OCI-LY7 (cell line): ENCODE measurements around the gene SLC30A1. TPM values are rescaled to one million over a fixed set of nuclear protein-coding genes. Genes with fewer than 3 reads are reported as not detected.
"Not testable (repeated sequence)": the region's sequence is repeated elsewhere in the genome, so short reads cannot be mapped to it uniquely, and the experiment has no call there.

Source experiments
- BruUV-seq: library from RNA; stranded (reverse); fragments of 400-500 nt; replicated peaks from 2 replicates; lab custom pipeline; 2021; lab: Mats Ljungman, UMichigan
- CTCF ChIA-PET: fragments of 300-600 bp; sonication (Branson Sonifier 250); formaldehyde crosslinking; loops from one replicate; lab custom pipeline; 2022; ENCODE audit warnings: antibody characterized with exemption; ENCODE audit not compliant: unreplicated experiment; lab: Charles Lee
- POLR2A ChIA-PET: fragments of 300-600 bp; sonication (Branson Sonifier 250); formaldehyde crosslinking; loops from one replicate; lab custom pipeline; 2022; ENCODE audit warnings: antibody characterized with exemption; lab: Charles Lee
- DNase-seq: peaks from one replicate; pipeline ENCODE4 v3.0.0-alpha.2; 2015; ENCODE audit warnings: low spot score
- H2AFZ ChIP-seq: fragments of 200-600 bp; sonication (generic), shearing (Covaris generic); 2 replicates; pipeline ENCODE4 v1.6.1; 2014; ENCODE audit warnings: mild to moderate bottlenecking, antibody characterized with exemption, low read length, moderate library complexity
- H3K27ac ChIP-seq: fragments of 200-600 bp; sonication (generic); 2 replicates; pipeline ENCODE4 v1.5.1; 2014; ENCODE audit warnings: mixed run types, low read depth, mild to moderate bottlenecking, moderate library complexity, low read length, inconsistent platforms; ENCODE audit not compliant: poor library complexity, severe bottlenecking
- H3K36me3 ChIP-seq: fragments of 200-600 bp; sonication (generic); 2 replicates; pipeline ENCODE4 v1.6.1; 2014; ENCODE audit warnings: mild to moderate bottlenecking, antibody characterized with exemption, low read length, moderate library complexity, mixed read lengths; ENCODE audit not compliant: insufficient read depth
- H3K4me1 ChIP-seq: fragments of 200-600 bp; sonication (generic); 2 replicates; pipeline ENCODE4 v1.5.1; 2014; ENCODE audit warnings: mild to moderate bottlenecking, low read length; ENCODE audit not compliant: insufficient read depth, poor library complexity, severe bottlenecking
- H3K4me2 ChIP-seq: fragments of 200-600 bp; sonication (generic); 2 replicates; pipeline ENCODE4 v1.6.1; 2014; ENCODE audit warnings: mild to moderate bottlenecking, low read length
- H3K4me3 ChIP-seq: fragments of 200-600 bp; sonication (generic); 2 replicates; pipeline ENCODE4 v1.5.1; 2014; ENCODE audit warnings: mild to moderate bottlenecking, low read depth, low read length; ENCODE audit not compliant: poor library complexity, severe bottlenecking
- H3K79me2 ChIP-seq: fragments of 200-600 bp; sonication (generic); 2 replicates; pipeline ENCODE4 v1.6.1; 2016; ENCODE audit warnings: low read depth, mild to moderate bottlenecking, low read length, moderate library complexity, mixed read lengths; ENCODE audit not compliant: insufficient read depth
- H3K9me2 ChIP-seq: fragments of 200-600 bp; sonication (generic); 2 replicates; pipeline ENCODE4 v1.6.1; 2016; ENCODE audit warnings: mild to moderate bottlenecking, low read length, mixed read lengths; ENCODE audit not compliant: insufficient read depth
- H3K9me3 ChIP-seq: fragments of 200-600 bp; sonication (generic); 2 replicates; pipeline ENCODE4 v1.6.1; 2014; ENCODE audit warnings: mild to moderate bottlenecking, mixed run types, low read length, mixed read lengths
- H4K20me1 ChIP-seq: fragments of 200-600 bp; sonication (generic); 2 replicates; pipeline ENCODE4 v1.6.1; 2014; ENCODE audit warnings: mild to moderate bottlenecking, antibody characterized with exemption, low read length, moderate library complexity, mixed read lengths; ENCODE audit not compliant: insufficient read depth
- CTCF ChIP-seq: fragments of 200-600 bp; sonication (generic); conservative IDR thresholded peaks from 2 replicates; pipeline ENCODE4 v1.5.1; 2014; ENCODE audit warnings: mild to moderate bottlenecking, antibody characterized with exemption, low read length, moderate library complexity, mixed read lengths
- EZH2phosphoT487 ChIP-seq: fragments of 200-600 bp; sonication (generic); IDR thresholded peaks from 2 replicates; pipeline ENCODE4 v1.6.1; 2018; ENCODE audit warnings: low read depth, borderline replicate concordance, mild to moderate bottlenecking, mixed run types, antibody characterized with exemption, low read length, moderate library complexity, mixed read lengths
- intact Hi-C: fragments of 100-400 bp; cut with micrococcal nuclease; formaldehyde crosslinking; loops from one replicate; pipeline ENCODE4 v1.10.0; 2022; ENCODE audit not compliant: unreplicated experiment
- total RNA-seq, 2 experiments: library from RNA; depleted of rRNA in 1 of 2; stranded (reverse); fragments of >200 nt in 1 of 2; shearing (Covaris generic) in 1 of 2; gene quantifications; 2 replicates each; pipeline ENCODE4 v1.2.3, GENCODE V29; 2014 to 2022

Gene SLC30A1
- total RNA-seq, 2 experiments from 2014 or later: 6.1 to 7.9 TPM

- H3K4me3 ChIP-seq: no peak overlapping the region
- H3K36me3 ChIP-seq: no peaks in the 10 kb centered on the region
- BruUV-seq: no TSS peak
- H3K9me3 ChIP-seq: no peaks in the 10 kb centered on the region
- ChIA-PET POLR2A (interaction anchor here (0.7 to 1.6 kb wide), 3 partner anchors 9 to 98 kb away, joined by 3 to 6 read pairs (median 3); no protein-coding TSS in a partner anchor), CTCF (no interaction called here)
- no peak overlapping the region for H3K27ac ChIP-seq
- no peaks in the 10 kb centered on the region for H3K4me1 ChIP-seq
- no peaks in the 10 kb centered on the region for H3K9me2 ChIP-seq
- no peaks in the 10 kb centered on the region for H4K20me1 ChIP-seq
- H2AFZ ChIP-seq: no peak overlapping the region
- intact Hi-C loops: no loop called here
- H3K4me2 ChIP-seq: no peak overlapping the region
- no peak for TF ChIP-seq CTCF
- TF ChIP-seq EZH2phosphoT487: no peak
- DNase-seq: no peak
- H3K79me2 ChIP-seq: no peaks in the 10 kb centered on the region
Observed at GRCh38 chr1:211543025-211543424, 35.9 kb downstream of the SLC30A1 start.

GRCh38 chr1:211541720-211542477 is 37.1 kb downstream of the SLC30A1 start:
- POLR2A ChIA-PET: no interaction called here
- Histone ChIP-seq H3K4me3 (no peak overlapping the region), H3K36me3 (no peaks in the 10 kb centered on the region), H4K20me1 (no peaks in the 10 kb centered on the region), H3K4me1 (no peaks in the 10 kb centered on the region), H3K27ac (no peak overlapping the region), H3K4me2 (no peak overlapping the region), H3K79me2 (no peaks in the 10 kb centered on the region), H2AFZ (no peak overlapping the region), H3K9me2 (no peaks in the 10 kb centered on the region), H3K9me3 (no peaks in the 10 kb centered on the region)
- intact Hi-C loops: no loop called here
- no TSS peak for BruUV-seq
- no peak for TF ChIP-seq CTCF
- no peak for TF ChIP-seq EZH2phosphoT487
- no peak for DNase-seq
- CTCF ChIA-PET: interaction anchor here (1.0 kb wide), 1 partner anchor 17 kb away, joined by 3 read pairs; no protein-coding TSS in a partner anchor

GRCh38 chr1:211541278-211541677 is 37.7 kb downstream of the SLC30A1 start:
- intact Hi-C loops: no loop called here
- Histone ChIP-seq H3K4me1 (no peaks in the 10 kb centered on the region), H2AFZ (no peak overlapping the region), H3K36me3 (no peaks in the 10 kb centered on the region), H3K4me2 (no peak overlapping the region), H3K9me3 (no peaks in the 10 kb centered on the region), H3K27ac (no peak overlapping the region), H3K79me2 (no peaks in the 10 kb centered on the region), H3K4me3 (no peak overlapping the region), H3K9me2 (no peaks in the 10 kb centered on the region), H4K20me1 (no peaks in the 10 kb centered on the region)
- no TSS peak for BruUV-seq
- TF ChIP-seq EZH2phosphoT487: no peak
- no peak for TF ChIP-seq CTCF
- no peak for DNase-seq
- ChIA-PET POLR2A (no interaction called here), CTCF (no interaction called here)

GRCh38 chr1:211540824-211541223 is 38.1 kb downstream of the SLC30A1 start:
- H3K36me3 ChIP-seq, BruUV-seq, H3K4me2 ChIP-seq, H4K20me1 ChIP-seq, H3K79me2 ChIP-seq, H3K9me3 ChIP-seq, DNase-seq, H2AFZ ChIP-seq, H3K4me1 ChIP-seq, CTCF ChIA-PET, intact Hi-C loops, POLR2A ChIA-PET, H3K27ac ChIP-seq, H3K4me3 ChIP-seq, H3K9me2 ChIP-seq: not testable (repeated sequence)
